NCI-H526 treated with DMSO at 0.1 percent for 48 hours (cell line): ENCODE measurements around the gene FKBP1A.

Source experiments
- DNase-seq: peaks from one replicate; lab custom pipeline; 2025; lab: John Stamatoyannopoulos, UW

The FKBP1A gene

DNA sequence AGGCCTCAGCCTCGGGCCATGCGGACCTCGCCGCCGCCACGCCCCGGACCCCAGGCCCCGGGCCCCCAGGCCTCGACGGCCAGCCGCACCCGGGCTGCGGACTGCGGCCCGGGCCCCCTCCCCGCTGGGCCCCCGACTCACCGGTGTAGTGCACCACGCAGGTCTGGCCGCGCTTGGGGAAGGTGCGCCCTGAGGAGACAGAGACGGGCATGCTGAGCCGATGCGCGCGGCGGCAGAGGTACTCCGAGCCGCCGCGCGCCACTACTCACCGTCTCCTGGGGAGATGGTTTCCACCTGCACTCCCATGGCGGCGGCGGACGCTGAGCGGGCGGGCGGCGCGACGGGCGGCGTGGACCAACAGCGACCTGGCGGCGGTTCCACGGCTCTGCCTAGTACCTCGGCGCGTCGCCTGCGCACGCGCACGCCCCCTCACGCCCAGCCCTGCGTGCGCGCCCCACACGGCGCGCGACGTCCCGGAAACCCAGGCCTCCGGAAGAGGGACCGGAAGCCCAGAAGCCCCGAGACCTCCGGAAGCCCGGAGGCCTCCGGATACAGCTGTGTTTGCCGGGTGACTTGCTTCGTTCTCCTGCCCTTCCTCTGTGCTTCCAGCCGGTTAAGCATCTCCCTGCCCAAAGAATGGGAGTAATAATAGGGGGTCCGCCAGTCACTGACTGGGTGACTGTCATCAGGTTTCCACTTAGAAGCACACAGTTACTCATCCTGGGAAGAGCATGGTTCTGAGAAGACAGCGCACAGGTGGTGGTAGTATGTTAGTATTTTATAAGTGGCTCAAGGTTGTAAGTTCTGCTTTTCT lies at the start of gene FKBP1A:
Gene FKBP1A, minus strand, starts transcription at position 362 of the 814 bp plus-strand sequence. Its CDS starts 56 bp downstream, at position 306.
- DNase-seq = peak; percentile 86

DNA sequence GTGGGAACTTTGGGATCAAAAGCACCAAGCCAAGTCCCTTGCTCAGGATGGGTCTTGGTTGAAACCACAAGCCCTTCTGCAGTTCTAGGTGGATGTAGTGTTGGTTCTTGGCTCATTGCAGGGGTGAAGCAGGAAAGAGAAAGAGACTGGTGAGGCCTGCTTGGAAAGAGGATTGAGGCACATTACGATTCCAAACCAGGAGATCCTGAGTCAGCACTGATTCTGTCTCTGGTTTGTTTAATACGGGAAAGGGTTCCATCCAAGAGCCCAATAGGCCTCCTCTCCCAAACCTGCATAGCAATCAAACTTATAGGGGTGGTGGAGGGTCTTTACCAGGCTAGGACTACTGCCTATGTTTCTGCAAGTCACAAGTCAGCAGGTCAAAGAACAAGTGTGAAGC lies 49.5 kb upstream of the FKBP1A start:
- DNase-seq = no peak

DNA sequence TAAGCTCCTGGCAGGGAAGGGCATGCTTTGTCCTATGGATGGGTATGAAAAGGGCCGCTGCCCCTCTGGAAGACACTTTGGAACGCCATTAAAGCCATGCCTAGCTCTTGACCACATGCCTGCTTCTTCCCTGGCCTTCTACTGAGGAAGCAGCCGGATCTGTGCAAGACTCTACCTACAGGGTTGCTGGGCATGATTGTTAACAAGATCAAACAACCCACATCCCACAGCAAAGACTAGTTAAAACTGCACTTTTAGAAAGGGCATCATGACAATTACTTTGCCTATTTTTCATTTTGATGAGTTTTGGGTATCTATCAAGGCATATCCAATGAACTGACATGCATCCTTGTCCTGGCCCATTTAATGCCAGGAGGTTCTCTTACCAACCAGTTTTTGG lies 48.3 kb upstream of the FKBP1A start:
- no peak for DNase-seq

DNA sequence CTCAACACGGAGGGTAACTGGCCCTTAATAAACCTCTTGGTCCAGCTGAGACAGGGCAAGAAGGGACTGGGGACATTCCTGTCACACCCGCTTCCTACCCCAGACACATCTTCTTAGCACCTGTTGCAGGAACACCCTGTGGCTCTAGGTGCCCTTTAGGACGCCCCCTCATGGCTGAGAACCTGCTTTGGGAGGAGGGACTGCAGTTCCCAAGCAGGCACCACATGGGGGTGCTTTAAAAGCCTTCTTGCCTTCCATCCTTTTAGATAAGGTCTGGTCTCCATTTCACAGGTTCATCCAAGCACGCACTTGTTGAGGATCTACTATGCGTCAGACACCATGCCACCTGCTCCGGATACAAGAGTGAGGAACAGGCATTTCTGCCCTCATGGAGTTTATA lies 47.2 kb upstream of the FKBP1A start:
- no peak for DNase-seq

DNA sequence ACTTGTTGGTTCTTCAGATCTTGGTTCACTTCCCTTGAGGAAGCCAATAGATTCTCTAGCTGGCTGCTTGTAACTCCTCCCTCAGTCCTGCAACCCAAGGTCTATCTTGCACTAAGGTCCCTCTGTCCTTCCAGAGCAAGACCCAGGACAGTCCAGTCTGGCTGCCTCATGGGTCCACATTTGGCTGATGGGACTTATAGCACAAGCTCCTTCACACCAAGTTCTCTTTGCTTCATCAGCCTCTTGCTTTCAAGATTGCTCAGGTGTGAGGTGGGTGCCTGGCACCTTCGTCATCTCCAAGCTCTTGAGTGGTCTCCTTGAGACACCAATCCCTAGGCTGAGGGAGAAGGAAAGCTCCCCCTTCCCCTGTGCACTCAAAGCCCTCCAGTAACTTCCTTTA lies 45.5 kb upstream of the FKBP1A start:
- no peak for DNase-seq

DNA sequence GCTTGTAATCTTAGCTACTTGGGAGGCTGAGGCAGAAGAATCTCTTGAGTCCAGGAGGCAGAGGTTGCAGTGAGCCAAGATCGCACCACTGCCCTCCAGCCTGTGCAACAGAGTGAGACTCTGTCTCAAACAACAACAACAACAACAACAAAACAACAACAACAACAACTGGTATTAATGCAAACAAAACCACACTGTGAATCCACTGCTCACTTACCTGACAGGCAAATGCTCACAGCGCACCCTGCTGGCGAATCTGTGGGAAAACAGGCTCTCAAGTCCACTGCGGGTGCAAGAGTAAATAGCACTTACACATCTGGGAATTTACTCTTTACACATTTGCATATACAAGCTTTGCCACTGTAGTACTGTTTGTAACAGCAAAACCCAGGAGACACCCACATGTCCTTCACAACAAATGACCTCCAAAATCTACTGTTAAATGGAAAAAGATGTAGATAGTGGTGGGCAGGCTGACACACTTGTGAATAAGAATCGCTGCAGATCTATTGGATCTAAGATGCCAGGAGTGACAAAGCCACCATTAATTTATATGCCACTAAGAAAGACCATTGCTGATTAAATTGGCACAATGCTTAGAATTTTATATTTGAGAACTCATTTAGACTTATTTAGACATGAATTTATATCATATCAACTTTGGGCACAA lies 44.5 kb upstream of the FKBP1A start:
- DNase-seq = peak; percentile 81

DNA sequence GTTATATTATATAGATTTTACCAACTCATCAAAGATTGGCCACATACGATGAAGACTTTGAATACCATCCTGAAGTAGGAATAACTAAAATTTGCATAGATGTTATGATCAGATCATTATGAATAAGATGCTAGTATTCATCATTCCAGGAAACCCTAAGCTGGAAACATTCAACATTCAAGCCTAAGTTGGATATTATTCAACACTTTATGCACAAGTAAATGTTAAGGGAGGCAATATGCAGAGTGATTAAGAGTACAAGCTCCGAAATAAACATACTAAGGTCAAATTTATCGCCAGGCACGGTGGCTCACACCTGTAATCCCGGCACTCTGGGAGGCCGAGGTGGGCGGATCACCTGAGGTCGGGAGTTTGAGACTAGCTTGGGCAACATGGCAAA lies 43.4 kb upstream of the FKBP1A start:
- DNase-seq = no peak

DNA sequence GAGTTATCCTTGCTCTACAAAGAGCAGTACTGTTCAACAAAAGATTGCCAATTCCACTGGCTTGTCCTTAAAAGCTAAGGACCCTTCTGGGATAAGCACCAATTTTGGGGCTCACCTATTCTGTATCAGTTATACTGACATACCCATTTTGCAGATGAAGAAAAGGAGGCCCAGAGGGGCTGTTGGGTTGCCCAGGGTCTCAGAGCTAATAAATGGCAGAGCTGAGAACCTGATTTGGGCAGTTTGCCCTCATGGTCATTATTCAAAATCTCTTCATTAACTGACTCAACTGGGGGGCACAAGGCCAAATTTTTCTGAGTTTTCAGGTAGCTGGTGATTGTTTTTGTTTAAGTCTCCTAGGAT lies 42.5 kb upstream of the FKBP1A start:
- no peak for DNase-seq

DNA sequence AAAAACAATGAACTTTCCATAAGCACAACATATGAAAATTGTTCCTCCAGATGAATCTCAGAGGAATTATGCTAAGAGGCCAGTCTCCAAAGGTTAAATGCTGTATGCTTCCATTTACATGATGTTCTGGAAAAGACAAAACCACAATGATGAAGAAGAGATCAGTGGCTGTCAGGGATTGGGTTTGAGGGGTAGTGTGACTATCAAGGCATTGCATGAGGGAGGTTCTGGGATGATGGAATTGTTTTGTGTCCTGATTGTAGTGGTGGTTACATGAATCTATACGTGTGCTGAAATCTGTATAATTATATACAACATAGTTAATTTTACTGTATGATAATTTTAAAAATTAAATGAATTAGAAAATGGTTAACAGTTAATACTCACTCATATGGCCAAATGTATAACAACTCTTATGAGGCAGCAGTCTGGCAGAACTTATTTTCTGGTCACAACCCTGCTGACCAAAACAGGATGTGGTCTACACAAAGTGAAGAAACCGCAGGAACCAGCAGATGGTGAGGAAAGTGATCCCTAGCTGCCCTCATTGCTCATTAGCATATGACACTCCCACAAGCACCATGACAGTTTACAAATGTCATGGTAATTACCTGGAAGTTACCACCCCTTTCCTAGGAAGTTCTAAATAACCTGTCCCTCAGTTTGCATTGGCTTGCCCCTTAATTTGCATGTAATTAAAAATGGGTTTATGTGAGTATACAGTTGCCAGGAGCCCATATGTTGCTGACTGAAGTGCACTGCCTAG lies 41.9 kb upstream of the FKBP1A start:
- DNase-seq = peak; percentile 67

DNA sequence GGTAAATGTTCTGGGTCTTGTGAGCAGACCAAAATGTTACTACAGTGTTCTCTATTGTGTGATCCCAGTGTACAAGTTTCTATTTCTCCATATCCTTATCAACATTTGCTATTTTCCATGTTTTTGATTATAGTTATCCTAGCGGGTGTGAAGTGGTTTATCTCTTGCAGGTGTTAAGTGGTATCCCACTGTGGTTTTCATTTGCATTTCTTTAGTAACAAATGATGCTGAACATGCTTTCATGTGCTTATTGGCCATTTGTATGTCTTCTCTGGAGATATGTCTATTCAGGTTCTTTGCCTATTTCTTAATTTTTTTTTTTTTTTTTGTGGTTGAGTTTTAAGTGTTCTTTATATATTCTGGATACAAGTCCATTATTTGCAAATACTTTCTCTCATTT lies 38.3 kb upstream of the FKBP1A start:
- DNase-seq = no peak

DNA sequence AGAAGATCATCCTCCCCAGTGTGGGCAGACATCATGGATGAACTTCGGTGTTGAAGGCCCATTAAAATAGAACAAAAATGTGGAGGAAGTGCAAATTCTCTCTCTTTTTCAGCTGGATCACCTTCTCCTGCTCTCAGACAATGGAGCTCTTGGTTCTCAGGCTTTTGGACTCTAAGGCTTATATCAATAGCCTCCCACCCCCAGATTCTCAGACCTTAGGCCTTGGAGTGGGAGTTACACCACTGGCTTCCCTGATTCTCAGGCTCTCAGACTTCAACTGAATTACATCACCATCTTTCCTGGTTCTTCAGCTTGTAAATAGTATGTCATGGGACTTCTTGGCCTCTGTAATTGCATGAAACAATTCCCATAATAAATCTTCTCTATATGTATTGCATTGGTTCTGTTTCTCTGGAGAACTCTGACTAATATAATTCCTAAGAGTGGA lies 37.2 kb upstream of the FKBP1A start:
- DNase-seq = no peak

DNA sequence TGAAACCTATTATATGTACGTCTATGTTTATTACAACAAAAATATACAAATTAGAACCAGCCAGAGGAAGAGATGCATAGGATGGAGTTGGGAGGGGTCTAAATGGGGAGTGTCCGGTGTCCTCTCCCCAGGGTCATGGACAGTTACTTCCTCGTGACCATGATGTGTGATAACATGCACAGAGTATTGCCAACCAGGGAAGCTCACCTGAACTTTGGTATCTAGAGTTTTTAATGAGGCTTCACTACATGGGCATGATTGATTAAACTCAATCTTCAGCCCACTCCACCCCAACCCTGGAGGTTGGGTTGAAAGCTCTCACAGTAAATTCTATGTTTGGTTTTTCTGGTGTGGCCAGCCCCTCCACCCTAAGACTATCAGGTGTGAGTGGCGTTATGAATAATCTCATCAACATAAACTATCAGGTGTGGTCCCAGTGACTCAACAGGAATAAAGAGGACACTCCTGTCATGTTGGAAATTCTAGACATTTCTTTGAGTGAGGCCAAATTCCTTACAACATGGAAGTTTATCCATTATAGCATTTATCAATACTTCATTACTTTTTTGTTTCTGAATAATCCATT lies 36.4 kb upstream of the FKBP1A start:
- DNase-seq = no peak

DNA sequence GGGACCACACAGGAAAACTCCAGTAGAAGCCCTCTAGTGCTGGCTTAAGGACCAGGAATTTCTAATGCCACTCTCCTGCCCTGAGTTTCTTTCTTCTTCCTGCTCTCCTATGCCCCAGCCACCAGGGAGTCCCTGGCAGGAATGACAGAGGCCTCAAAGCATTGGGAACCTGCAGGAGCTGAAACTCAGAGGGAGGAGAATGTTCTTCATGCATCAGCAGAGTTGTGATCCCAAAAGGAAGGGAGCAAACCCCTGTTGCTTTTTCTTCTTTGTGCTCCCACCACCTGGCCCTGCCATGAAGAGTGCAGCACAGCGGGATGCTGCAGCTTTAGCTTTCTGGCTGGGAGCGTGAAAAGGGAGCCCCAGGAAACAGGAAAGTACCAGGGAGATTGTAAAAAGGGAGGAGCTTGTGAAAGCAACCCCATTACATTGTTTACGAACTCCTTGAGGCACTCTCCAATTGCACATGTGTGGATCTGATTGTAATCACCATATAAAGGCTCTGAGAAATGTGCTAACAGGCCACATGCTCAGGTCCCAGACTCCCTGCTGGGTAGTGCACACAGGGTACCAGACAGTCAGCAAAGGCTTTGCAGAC lies 34.7 kb upstream of the FKBP1A start:
- DNase-seq = no peak

DNA sequence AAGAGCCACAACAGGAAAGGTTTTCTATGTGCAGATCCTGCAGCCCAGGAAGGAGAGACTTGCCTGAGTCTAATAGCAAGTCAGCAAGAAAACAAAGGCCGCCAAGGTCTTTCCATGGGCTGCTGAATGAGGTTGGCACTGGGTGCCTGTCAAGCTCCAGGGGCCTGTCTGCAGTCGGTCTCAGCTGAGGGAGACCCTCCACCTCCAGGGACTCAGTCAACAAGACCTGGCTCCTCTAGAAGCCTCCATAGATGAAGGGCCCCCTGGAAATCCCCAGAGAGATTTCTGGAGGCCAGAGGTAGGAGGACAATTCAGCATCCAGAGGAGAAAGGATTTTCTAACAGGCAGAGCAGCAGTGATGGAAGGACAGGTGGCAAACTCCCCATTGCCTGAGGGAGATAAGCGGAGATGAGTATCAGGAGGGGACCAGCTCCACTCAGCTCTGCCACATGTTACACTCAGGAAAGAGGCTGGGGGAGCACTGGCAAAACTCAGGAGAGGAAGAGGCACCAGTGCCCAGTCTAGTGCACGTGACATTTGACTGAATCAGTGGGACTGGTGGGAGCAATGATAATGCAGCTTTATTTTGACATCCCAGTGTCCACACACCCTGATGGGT lies 33.5 kb upstream of the FKBP1A start:
- DNase-seq = no peak

DNA sequence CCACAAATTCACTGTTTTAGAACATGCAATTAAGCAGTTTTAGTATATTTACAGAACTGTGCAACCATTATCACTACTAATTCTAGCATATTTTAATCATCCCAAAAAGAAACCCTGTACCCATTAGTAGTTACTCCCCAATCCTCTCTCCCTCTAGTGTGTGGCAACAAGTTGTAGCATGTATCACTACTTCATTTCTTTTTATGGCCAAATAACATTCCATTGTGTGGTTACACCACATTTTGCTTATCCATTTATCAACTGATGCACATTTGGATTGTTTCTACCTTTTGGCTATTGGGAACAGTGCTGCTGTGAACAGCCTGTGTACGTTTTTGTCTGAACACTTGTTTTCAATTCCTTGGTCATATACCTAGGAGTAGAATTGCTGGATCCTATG lies 31.5 kb upstream of the FKBP1A start:
- DNase-seq = no peak

DNA sequence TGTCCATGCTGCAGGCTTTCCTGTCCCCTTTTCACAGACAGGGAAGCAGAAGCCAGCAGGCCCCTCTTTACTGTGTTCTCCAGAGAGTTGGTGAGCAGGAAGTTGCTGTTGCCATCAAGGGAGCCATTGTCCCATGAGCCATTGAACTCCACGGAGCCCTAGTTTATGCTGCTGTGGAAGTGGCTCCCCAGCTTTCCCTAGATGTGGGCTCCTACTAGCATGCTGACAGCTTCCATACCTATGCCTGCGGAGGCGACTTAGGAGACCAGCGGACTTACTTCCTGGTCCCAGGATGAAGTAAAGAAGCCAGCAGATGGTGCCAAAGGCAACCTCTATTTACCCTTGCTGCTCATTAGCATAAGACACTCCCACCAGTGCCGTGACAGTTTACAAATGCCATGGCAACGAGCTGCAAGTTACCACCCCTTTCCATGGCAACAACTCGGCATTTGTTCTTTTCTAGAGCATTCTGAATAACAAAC lies 30.8 kb upstream of the FKBP1A start:
- DNase-seq = peak; percentile 68

DNA sequence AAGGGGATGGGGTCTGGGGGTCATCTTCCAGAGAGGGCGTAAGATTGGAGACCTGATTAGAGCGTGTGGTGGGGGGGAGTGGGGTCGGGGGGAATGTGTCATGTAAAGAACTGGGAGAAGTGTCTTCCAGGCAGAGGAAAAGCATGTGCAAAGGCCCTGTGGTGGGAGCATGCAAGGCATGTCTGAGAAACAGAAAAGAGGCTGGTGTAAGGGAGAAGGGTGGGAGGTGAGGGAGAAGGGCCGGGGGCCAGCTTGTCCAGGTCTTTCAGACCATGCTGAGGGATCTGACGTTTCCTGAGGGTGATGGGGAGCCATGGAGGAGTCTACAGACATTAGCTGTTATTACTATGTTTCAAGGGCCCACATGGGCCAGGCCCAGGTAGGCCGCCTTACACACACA lies 30.4 kb upstream of the FKBP1A start:
- DNase-seq = no peak

DNA sequence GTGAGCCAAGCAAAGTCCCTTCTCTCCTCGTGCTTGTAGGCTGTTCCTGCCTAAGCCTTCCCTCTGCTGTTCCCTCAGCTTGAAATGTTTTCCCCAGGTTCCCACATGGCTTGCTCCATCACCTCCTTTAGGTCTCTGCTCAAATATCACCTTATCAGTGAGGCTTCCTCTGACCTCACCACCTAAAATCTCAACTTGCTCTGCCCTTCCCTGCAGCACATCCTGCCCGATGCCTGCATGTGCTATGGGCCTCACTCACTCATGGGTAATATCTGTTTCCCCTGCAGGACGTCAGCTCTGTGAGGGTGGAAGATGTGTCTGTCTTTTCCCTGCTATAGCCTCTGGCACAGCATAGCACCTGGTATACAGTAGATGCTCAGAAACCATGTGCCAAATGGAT lies 29.9 kb upstream of the FKBP1A start:
- DNase-seq = no peak

DNA sequence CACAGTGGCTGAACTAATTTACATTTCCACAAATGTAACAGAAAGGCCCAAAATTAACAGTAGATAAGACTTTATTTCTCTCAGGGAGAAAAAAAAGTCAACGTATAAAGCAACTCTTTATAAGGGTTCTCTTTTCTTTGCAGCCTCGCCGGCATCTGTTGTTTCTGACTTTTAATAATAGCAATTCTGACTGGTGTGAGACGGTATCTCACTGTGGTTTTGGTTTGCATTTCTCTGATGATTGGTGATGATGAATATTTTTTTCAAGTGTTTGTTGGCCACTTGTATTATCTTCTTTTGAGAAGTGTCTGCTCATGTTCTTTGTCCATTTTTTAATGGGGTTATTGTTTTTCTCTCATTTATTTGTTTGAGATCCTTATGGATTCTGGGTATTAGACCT lies 27.2 kb upstream of the FKBP1A start:
- DNase-seq = no peak

DNA sequence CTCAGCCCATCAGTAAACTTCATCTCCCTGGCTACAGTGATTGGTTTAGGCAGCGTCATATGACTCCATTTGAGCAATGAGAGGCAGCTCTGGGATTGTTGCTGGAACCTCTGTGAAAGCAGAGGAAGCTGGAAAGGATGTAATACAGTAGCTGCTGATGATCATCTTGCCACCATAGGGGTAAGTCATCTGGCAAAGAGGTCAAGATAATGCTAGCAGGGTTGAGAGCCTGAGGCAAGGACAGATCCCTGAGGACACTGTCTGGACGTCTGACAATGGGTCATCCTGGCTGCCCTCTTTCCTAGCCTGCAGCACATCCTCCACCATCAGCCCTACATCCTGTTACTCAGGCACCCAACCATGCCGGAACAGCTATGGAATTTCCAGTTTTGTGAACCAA lies 25.5 kb upstream of the FKBP1A start:
- DNase-seq = no peak

DNA sequence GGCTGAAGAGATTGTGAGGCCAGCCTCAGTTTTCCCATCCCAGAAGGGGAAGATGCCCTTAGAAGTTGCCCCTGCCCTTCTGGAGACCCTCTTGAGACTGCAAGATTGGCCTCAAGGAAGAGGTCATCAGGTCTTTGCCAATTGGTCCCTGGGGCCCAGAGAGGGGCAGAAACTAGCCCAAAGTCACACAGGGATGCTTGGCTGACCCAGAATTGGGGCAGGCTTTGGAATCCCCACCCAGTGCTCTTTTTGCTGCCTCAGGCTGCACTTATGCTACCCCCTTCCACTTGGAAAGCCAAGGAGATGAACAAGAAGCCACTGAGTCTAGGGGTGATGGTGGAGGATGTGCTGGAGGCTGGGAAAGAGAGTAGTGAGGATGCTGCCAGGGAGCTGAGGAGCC lies 24.9 kb upstream of the FKBP1A start:
- DNase-seq = no peak

DNA sequence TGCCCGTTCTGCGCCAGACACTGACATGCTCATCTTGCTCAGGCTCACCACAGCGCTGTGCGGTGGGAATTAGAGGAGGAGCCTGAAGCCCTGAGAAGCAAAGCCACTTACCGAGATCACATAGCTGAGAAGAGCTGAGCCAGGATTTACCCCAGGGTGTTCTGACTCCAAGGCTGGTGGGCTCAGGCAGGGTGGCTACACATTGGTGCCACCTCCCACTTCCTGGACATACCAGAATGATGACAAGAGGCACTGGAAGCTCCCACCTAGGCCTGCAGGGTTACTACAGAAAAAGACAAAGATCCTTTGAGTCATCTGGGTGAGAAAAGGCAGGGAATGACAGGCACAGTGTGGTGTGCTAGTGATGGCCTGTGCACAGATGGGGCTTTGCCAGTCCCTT lies 24.4 kb upstream of the FKBP1A start:
- DNase-seq = no peak
